ENCODE results near the gene CCL17. TPM values are rescaled to one million over a fixed set of nuclear protein-coding genes. Genes with fewer than 3 reads are reported as not detected.

Gene CCL17
- total and polyA plus RNA-seq, 9 of the 15 experiments (the other 6 are each of a cell fraction or from before 2014, with no cell fraction given) = not detected

DNA sequence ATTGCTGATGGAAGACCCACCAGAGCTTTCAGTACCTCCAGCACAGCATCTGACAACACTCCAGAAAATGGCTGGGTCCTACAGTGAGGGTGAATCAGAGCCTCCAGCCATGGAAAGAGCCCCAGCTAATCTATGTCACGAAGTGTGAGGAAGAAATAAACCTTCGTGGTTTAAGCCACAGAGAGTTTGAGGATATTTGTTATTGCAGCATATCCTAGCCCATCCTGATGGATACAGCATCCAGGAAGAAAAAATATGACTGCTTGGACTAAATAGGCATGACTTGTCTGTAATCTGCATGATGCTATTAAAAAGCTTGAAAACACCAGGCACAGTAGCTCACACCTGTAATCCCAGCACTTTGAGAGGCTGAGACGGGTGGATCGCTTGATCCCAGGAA, 13.3 kb upstream of the CCL17 start:
- no peaks in the 10 kb centered on the region for H3K79me2 ChIP-seq (ENCODE audit: control insufficient read depth, insufficient read depth, low read length)
- H3K9me1 ChIP-seq (ENCODE audit: control insufficient read depth, insufficient read depth, low read length) = no peaks in the 10 kb centered on the region
- TF ChIP-seq HDAC6 (IDR thresholded peaks at IDR 0.05; ENCODE audit: low read depth, low read length) (no peak), ZNF12 (CRISPR knock-in tag; IDR thresholded peaks at IDR 0.05) (peak; percentile 86; the same call in 1 of the 2 replicates)
- ChIA-PET POLR2A (no interaction called here), CTCF (ENCODE audit: low intra/inter-chr PET ratio) (no interaction called here)
- intact Hi-C loops (cut with micrococcal nuclease) = no loop called here
- no peak overlapping the region for H3K4me3 ChIP-seq
- H3K4me2 ChIP-seq (ENCODE audit: insufficient read depth, low read length) = no peak overlapping the region
- WGBS (ENCODE audit: insufficient coverage, low coverage, missing lambda C conversion rate) = 2% methylated on average over 4 of the region's 4 CpGs
- H3K27ac ChIP-seq (ENCODE audit: extremely low read depth, low read depth, low read length) = no peak overlapping the region
- no peaks in the 10 kb centered on the region; the same call in 1 of the 2 replicates for H3K9me3 ChIP-seq (replicated peaks; ENCODE audit: control insufficient read depth, insufficient read depth, low read depth, low read length)
- ATAC-seq (no peak), DNase-seq (ENCODE audit: extremely low read depth in 1 of 4, low spot score in 3 of 4) (no peak), FAIRE-seq (no peak)
- no peaks in the 10 kb centered on the region for H3K36me3 ChIP-seq (ENCODE audit: control insufficient read depth, insufficient read depth, low read length)
- BruUV-seq (replicated peaks) = no TSS peak
- no peaks in the 10 kb centered on the region for H4K20me1 ChIP-seq (replicated peaks; ENCODE audit: control insufficient read depth, insufficient read depth, low read length)
- peaks cover 5 to 37% of the 10 kb centered on the region in 2 experiments; a peak in 4 of 5 replicates for H3K27me3 ChIP-seq (ENCODE audit: control insufficient read depth in 2 of 2, insufficient read depth in 2 of 2, low read length in 2 of 2)
- H3K9ac ChIP-seq (ENCODE audit: insufficient read depth in 1 of 2, low read depth in 2 of 2, low read length in 2 of 2) = no peak overlapping the region
- in situ Hi-C loops (cut with MboI) = no loop called here
- H3K4me1 ChIP-seq (replicated peaks in 1 of 2; ENCODE audit: control insufficient read depth in 2 of 2, insufficient read depth in 2 of 2, low read length in 2 of 2) = no peaks in the 10 kb centered on the region; a peak in 1 of 5 replicates
- no peak overlapping the region for H2AFZ ChIP-seq (ENCODE audit: low read depth, low read length)

DNA sequence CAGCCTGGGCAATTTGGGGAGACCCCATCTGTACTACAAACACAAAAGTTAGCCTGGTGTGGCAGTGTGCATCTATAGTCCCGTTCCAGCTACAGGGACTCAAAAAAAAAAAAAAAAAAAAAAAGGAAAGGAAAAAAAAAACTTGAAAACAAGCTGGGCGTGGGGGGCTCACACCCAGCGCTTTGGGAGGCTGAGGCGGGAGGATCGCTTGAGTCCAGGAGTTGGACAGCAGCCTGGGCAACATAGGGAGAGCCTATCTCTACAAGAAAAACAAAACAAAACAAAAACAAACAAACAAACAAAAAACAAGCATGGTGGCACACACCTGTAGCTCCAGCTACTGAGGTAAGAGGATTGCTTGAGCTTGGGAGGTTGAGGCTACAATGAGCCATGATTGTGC, 12.9 kb upstream of the CCL17 start:
- DNase-seq (ENCODE audit: extremely low read depth in 1 of 4, low spot score in 3 of 4) (no peak), FAIRE-seq (no peak), ATAC-seq (no peak)
- no peak overlapping the region for H3K4me3 ChIP-seq
- in situ Hi-C loops (cut with MboI) (no loop called here), intact Hi-C loops (cut with micrococcal nuclease) (no loop called here)
- TF ChIP-seq THRAP3 (IDR thresholded peaks at IDR 0.05; ENCODE audit: borderline replicate concordance) (no peak), EGR1 (conservative IDR thresholded peaks at IDR 0.05) (0 out of 2 replicates have a peak, but pooled peaks have one; percentile 15)
- no peaks in the 10 kb centered on the region for H4K20me1 ChIP-seq (replicated peaks; ENCODE audit: control insufficient read depth, insufficient read depth, low read length)
- no peak overlapping the region for H3K4me2 ChIP-seq (ENCODE audit: insufficient read depth, low read length)
- no peak overlapping the region for H3K27ac ChIP-seq (ENCODE audit: extremely low read depth, low read depth, low read length)
- no peaks in the 10 kb centered on the region; the same call in 1 of the 2 replicates for H3K9me3 ChIP-seq (replicated peaks; ENCODE audit: control insufficient read depth, insufficient read depth, low read depth, low read length)
- POLR2A ChIA-PET = interaction anchor here (0.6 kb wide), 1 partner anchor 903 kb away, joined by 3 read pairs; the partner anchor contains the start of gene PRSS54
- H3K36me3 ChIP-seq (ENCODE audit: control insufficient read depth, insufficient read depth, low read length) = no peaks in the 10 kb centered on the region
- no peaks in the 10 kb centered on the region for H3K9me1 ChIP-seq (ENCODE audit: control insufficient read depth, insufficient read depth, low read length)
- peaks cover 2 to 32% of the 10 kb centered on the region in 2 experiments; a peak in 4 of 5 replicates for H3K27me3 ChIP-seq (ENCODE audit: control insufficient read depth in 2 of 2, insufficient read depth in 2 of 2, low read length in 2 of 2)
- no peaks in the 10 kb centered on the region for H3K79me2 ChIP-seq (ENCODE audit: control insufficient read depth, insufficient read depth, low read length)
- H3K4me1 ChIP-seq (replicated peaks in 1 of 2; ENCODE audit: control insufficient read depth in 2 of 2, insufficient read depth in 2 of 2, low read length in 2 of 2) = no peaks in the 10 kb centered on the region; a peak in 1 of 5 replicates
- no peak overlapping the region for H3K9ac ChIP-seq (ENCODE audit: insufficient read depth in 1 of 2, low read depth in 2 of 2, low read length in 2 of 2)
- CTCF ChIA-PET (ENCODE audit: low intra/inter-chr PET ratio) = no interaction called here
- no TSS peak for BruUV-seq (replicated peaks)
- H2AFZ ChIP-seq (ENCODE audit: low read depth, low read length) = no peak overlapping the region
- WGBS (ENCODE audit: insufficient coverage, low coverage, missing lambda C conversion rate) = 0% methylated on average over 5 of the region's 5 CpGs
